Measurements from ENCODE around the gene APOL4.
"Not testable (repeated sequence)": the region's sequence is repeated elsewhere in the genome, so short reads cannot be mapped to it uniquely, and the experiment has no call there.

The APOL4 gene

DNA sequence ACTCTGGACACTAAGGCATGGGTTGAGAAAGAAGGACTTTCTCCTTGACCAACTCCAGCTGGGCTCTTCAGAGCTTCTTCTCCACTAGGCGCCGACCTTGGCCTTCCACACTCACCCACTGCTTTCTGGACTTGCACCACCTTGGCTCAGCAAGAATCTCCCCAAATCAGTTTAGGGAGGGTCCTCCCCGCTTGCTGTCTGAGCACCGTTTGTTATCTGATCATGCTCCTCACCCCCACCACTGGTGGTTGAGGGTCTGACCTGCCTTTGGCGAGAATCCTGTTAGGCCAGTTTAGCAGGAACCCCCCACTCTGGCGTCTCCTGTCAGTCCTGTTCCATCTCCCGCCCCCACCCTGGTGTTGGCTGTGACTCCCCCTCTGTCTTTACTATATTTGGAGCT is 27.3 kb upstream of the APOL4 start:
- TF ChIP-seq, protein P1, sequence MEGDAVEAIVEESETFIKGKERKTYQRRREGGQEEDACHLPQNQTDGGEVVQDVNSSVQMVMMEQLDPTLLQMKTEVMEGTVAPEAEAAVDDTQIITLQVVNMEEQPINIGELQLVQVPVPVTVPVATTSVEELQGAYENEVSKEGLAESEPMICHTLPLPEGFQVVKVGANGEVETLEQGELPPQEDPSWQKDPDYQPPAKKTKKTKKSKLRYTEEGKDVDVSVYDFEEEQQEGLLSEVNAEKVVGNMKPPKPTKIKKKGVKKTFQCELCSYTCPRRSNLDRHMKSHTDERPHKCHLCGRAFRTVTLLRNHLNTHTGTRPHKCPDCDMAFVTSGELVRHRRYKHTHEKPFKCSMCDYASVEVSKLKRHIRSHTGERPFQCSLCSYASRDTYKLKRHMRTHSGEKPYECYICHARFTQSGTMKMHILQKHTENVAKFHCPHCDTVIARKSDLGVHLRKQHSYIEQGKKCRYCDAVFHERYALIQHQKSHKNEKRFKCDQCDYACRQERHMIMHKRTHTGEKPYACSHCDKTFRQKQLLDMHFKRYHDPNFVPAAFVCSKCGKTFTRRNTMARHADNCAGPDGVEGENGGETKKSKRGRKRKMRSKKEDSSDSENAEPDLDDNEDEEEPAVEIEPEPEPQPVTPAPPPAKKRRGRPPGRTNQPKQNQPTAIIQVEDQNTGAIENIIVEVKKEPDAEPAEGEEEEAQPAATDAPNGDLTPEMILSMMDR (conservative IDR thresholded peaks at IDR 0.05; ENCODE audit: low read length) = no peak
- H3K4me3 ChIP-seq (ENCODE audit: low read length) = no peak overlapping the region
- DNase-seq (ENCODE audit: low read depth) = no peak

DNA sequence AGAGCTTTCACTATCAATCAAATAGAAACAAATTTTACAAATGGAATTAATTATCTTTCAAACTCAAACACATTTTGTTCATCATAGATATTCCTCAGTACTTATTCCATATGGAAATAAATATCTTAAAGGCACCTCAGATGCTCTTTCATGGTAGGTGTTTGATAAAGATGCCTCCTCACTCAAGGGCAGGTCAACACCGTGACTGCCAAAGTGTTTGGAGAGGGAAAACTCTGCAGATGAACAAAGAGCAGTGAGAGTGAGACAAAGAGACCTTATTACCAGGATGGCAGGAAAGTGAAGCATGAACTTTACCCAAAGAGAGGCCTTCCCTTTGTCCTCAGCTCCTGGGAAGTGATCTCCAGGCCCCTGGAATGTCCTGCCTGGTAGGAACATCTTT is 26.8 kb upstream of the APOL4 start:
- H3K4me3 ChIP-seq (ENCODE audit: low read length); DNase-seq (ENCODE audit: low read depth): not testable (repeated sequence)

DNA sequence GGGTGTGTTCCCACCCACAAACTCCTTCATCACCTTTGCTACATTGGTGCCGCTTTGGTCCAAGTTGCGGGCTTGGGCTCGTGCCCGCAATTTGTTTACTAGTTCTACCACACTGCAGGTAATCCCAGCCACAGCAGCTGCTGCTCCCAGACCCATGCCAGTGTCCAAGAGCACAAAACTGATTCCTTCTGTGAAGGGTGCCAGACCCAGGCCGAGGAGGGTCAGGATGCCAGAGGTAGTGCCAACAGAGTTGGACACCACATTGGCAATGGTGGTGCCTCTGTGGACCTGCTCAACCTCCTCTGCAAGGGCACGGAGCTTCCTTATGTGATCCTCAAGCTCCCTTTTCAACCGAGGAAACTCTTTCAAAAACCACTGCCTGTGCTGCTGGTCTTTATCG is 26.2 kb upstream of the APOL4 start:
- no peak for DNase-seq (ENCODE audit: low read depth)
- TF ChIP-seq, protein P1 (conservative IDR thresholded peaks at IDR 0.05; ENCODE audit: low read length) = no peak
- H3K4me3 ChIP-seq (ENCODE audit: low read length) = no peak overlapping the region

DNA sequence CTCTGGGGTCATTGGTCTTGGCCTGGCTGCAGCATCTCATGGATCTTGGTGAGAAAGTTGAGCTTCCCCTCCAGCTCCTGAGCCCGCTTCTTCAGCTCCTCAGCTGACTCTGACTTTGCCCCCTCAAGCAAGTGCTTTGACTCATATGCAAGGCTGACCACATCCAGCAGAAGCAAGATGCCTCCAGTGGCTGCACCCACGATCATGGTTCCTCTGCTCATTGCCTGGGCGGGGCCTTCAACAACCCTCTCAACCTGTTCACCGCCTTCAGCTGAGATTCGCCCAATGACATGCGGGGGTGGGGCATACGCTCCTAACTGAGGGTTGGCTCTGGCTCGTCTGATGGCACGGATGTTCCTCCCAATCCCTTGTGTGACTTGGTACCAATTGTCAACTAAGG is 25.8 kb upstream of the APOL4 start:
- H3K4me3 ChIP-seq (ENCODE audit: low read length) = no peak overlapping the region
- no peak for DNase-seq (ENCODE audit: low read depth)
- TF ChIP-seq, protein P1 (conservative IDR thresholded peaks at IDR 0.05; ENCODE audit: low read length) = no peak

DNA sequence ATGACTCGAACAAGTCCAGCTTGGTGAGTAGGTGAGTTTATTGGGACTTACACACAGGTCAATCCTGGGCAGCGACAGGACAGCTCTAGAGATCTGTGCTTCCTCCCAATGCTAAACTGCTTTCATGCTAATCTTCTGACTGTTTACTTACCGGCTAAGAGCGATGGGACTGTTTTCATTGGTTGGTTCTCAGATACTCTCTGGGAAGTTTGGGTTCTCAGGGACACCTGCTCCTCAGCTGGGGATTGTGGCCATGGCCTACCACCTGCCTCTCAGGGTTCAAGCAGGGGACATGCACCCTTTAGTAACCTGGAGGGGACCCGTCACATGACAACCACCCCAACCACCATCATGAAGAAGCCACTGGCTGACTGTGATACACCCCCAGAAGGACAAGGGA is 24.6 kb upstream of the APOL4 start:
- TF ChIP-seq, protein P1 (conservative IDR thresholded peaks at IDR 0.05; ENCODE audit: low read length) = no peak
- no peak for DNase-seq (ENCODE audit: low read depth)
- no peak overlapping the region for H3K4me3 ChIP-seq (ENCODE audit: low read length)

DNA sequence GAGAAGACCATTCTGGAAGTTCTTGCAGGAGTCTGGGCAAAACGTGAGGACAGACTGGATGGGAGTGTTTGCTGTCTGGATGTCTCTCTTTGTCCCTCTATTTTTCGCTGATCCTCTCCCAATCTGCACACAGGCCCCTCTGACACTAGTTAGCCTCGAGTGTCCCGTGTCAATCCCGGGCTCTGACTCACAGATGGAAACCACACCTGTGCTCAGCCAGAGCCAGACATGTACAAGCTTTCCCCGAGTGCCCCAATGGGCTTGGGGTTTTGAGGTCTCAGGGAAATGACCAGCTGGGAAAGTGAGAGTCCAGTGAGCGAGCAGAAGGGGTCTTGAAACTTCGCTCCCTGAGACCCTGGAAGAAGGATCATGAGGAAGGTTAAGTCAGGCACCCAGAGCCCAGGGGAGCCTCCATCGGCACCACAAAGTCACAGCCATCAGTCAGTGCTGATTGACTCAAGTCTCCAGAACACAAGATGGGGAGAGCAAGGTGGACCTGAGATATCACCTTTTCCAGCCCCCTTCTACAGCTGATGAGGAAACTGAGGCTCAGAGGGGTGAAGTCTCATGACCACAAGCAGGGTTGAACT is 23.8 kb upstream of the APOL4 start:
- DNase-seq (ENCODE audit: low read depth) = no peak
- H3K4me3 ChIP-seq (ENCODE audit: low read length) = no peak overlapping the region
- TF ChIP-seq, protein P1 (conservative IDR thresholded peaks at IDR 0.05; ENCODE audit: low read length) = no peak

DNA sequence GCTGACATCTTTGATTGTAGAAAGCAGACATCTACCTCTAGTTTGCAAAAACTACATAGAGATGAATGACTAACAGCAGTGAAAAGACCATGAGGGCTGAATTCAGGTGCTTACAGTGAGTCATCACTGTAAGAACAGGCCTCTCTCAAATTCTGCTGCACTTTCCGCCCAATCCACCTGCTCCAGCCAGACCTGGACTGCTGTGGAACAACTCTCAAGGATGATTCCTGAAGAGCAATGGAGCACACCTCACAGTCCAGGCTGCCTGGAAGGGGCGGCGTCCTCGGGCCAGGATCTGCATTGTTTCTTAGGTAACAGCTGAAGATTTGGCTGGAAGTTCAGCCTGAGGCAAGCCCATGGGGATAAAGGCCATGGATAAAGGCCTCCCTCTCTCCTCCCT is 22.6 kb upstream of the APOL4 start:
- TF ChIP-seq, protein P1 (conservative IDR thresholded peaks at IDR 0.05; ENCODE audit: low read length) = no peak
- H3K4me3 ChIP-seq (ENCODE audit: low read length) = no peak overlapping the region
- DNase-seq (ENCODE audit: low read depth) = no peak

DNA sequence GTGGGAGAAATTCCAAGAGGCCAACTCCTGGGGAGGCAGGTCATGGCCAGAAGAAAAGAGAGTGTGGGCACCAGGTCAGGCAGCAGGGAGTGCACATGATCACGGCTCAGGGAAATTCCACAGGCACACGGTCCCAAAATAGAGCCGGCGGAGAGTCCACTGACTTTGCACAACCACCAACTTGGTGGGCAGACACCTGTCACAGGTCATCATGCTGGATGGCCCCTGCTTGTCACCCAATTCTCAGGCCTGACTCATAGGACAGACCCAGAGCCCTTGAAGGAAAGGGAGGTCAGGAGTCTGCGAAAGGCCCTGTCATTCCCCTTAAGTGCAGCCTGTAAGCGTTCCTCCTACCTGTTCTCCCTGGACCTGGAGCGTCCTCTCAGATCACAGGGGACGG is 21.9 kb upstream of the APOL4 start:
- DNase-seq (ENCODE audit: low read depth) = no peak
- H3K4me3 ChIP-seq (ENCODE audit: low read length) = no peak overlapping the region
- TF ChIP-seq, protein P1 (conservative IDR thresholded peaks at IDR 0.05; ENCODE audit: low read length) = no peak

All from AG10803 (cell line).